Breast epithelium (tissue), 4 donors: ENCODE data around the gene RNF141. TPM values are rescaled to one million over a fixed set of nuclear protein-coding genes. Genes with fewer than 3 reads are reported as not detected.

Experiments
- DNase-seq, 2 donors: peaks; one replicate each; pipeline ENCODE4 v3.0.0-alpha.2; 2019; ENCODE audit warnings: low spot score in 2 of 2
- H3K27ac ChIP-seq, 2 donors: fragments of 200-600 bp; sonication (generic) in 1 of 2; one replicate each; pipeline ENCODE4 v1.5.1; 2016 to 2019; ENCODE audit warnings: mild to moderate bottlenecking in 1 of 2
- H3K27me3 ChIP-seq, 2 donors: fragments of 200-600 bp; sonication (generic) in 1 of 2; one replicate each; pipeline versions ENCODE4 v1.5.1 to v1.6.0; 2017 to 2019; ENCODE audit warnings: control low read depth in 1 of 2, mild to moderate bottlenecking in 1 of 2
- H3K36me3 ChIP-seq: fragments of 200-600 bp; one replicate; pipeline ENCODE4 v1.5.1; 2019
- H3K4me1 ChIP-seq, 2 donors: fragments of 200-600 bp; sonication (generic); one replicate each; pipeline ENCODE4 v1.5.1; 2016 to 2019; ENCODE audit warnings: control low read depth in 1 of 2
- H3K4me3 ChIP-seq, 3 donors: fragments of 200-600 bp; sonication (generic); 1 replicate in 2 of 3; 2 replicates in 1 of 3; pipeline ENCODE4 v1.5.1; 2016 to 2019; ENCODE audit warnings: mild to moderate bottlenecking in 3 of 3, moderate library complexity in 2 of 3
- H3K9me3 ChIP-seq, 2 donors: fragments of 200-600 bp; sonication (generic) in 1 of 2; one replicate each; pipeline ENCODE4 v1.5.1; 2016 to 2019; ENCODE audit warnings: control low read depth in 1 of 2
- POLR2A ChIP-seq: fragments of 450-650 bp; IDR thresholded peaks from one replicate; pipeline ENCODE4 v1.6.1; 2016; ENCODE audit warnings: antibody characterized with exemption, mild to moderate bottlenecking, moderate library complexity
- POLR2AphosphoS5 ChIP-seq, 3 donors: sonication (generic); formaldehyde crosslinking; IDR thresholded peaks; one replicate each; pipeline ENCODE4 v1.6.1; 2017; ENCODE audit warnings: antibody characterized with exemption in 3 of 3
- intact Hi-C: fragments of 100-400 bp; cut with DNase I; formaldehyde crosslinking; loops from one replicate; pipeline ENCODE4 v1.15.1; 2023; ENCODE audit warnings: low total_unique reads
- total RNA-seq, 3 donors: library from RNA; depleted of rRNA; stranded (reverse); fragments of >200 nt; gene quantifications; one replicate each; pipeline ENCODE4 v1.1.0, GENCODE V29; 2016
- TF ChIP-seq, protein P1 (sequence below), 3 donors: fragments of 450-650 bp; IDR thresholded peaks; one replicate each; pipeline ENCODE4 v1.5.1; 2016 to 2017; ENCODE audit warnings: antibody characterized with exemption in 3 of 3, mild to moderate bottlenecking in 3 of 3, moderate library complexity in 3 of 3

RNF141 gene
- total RNA-seq, 3 donors from 2014 or later = 31.1 to 54.1 (median 45.8) TPM

DNA sequence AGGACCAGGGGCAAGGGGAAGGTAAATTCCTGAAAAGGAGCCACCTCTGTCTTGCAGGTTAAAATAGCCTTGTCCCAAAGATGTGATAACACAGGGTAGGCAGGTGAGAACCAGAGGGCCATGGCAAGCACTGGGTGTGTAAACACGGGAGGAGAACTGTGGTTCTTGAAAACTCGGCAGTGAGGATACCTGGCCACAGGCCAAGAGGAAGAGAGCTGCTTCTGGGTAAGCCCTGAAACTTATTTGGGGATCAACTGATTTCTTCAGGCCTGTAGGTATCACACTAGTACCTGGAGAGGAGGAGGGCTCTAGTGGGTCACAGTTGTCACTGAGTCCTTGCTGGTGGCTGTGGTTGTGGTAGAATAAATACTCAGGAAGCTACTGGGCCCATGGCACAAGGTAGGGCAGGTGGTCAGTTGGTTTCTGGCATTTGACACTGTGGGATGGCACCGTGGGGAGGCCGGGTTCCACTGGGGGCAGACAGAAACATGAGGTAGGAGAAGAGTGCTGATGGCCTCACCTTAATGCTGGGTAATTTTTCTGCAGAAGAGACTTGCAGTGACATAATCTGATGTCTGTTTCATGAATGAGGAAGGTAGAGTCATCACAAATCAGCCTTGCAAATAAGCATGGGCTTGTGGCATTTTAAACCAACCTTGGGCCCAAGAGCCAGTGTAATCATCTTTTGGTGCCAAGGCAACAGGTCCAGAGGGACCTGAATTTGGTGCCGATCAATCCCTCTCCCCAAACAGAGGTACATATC lies 63.9 kb downstream of the RNF141 start:
- DNase-seq = peak in 1 of 2 donors; percentile 28
- no peaks in the 10 kb centered on the region for H3K27me3 ChIP-seq
- TF ChIP-seq, protein P1, sequence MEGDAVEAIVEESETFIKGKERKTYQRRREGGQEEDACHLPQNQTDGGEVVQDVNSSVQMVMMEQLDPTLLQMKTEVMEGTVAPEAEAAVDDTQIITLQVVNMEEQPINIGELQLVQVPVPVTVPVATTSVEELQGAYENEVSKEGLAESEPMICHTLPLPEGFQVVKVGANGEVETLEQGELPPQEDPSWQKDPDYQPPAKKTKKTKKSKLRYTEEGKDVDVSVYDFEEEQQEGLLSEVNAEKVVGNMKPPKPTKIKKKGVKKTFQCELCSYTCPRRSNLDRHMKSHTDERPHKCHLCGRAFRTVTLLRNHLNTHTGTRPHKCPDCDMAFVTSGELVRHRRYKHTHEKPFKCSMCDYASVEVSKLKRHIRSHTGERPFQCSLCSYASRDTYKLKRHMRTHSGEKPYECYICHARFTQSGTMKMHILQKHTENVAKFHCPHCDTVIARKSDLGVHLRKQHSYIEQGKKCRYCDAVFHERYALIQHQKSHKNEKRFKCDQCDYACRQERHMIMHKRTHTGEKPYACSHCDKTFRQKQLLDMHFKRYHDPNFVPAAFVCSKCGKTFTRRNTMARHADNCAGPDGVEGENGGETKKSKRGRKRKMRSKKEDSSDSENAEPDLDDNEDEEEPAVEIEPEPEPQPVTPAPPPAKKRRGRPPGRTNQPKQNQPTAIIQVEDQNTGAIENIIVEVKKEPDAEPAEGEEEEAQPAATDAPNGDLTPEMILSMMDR (IDR thresholded peaks at IDR 0.05) = no peak
- TF ChIP-seq POLR2A (no peak), POLR2AphosphoS5 (IDR thresholded peaks at IDR 0.05) (no peak)
- no peaks in the 10 kb centered on the region for H3K4me1 ChIP-seq
- no peaks in the 10 kb centered on the region for H3K9me3 ChIP-seq
- H3K36me3 ChIP-seq = no peaks in the 10 kb centered on the region
- H3K27ac ChIP-seq = no peak overlapping the region
- intact Hi-C loops = no loop called here
- no peak overlapping the region for H3K4me3 ChIP-seq

DNA sequence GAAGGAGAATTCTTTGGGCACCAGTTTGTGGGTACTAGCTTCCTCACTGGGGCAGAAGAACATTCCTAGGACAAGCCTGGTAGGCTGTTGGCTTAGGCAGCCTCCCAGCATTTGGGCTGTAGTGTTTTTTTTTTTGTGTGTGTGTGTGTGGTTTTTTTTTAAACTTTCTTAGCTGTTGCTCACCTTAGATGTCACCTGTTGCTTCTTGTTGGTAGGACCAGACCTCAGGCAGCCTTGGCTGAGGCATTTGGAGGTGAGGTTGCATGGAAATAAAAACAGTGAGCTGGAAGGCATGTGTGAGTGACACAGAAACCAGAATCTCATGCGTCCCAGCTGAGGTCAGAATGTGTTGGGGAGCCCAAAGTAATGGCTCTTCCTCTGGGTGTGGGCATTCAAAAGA lies 64.6 kb downstream of the RNF141 start:
- Histone ChIP-seq H3K27ac (no peak overlapping the region), H3K9me3 (no peaks in the 10 kb centered on the region), H3K36me3 (no peaks in the 10 kb centered on the region), H3K4me1 (no peaks in the 10 kb centered on the region), H3K27me3 (no peaks in the 10 kb centered on the region), H3K4me3 (no peak overlapping the region)
- intact Hi-C loops = no loop called here
- TF ChIP-seq, protein P1 (IDR thresholded peaks at IDR 0.05) = no peak
- TF ChIP-seq POLR2AphosphoS5 (IDR thresholded peaks at IDR 0.05) (no peak), POLR2A (no peak)
- DNase-seq = no peak

DNA sequence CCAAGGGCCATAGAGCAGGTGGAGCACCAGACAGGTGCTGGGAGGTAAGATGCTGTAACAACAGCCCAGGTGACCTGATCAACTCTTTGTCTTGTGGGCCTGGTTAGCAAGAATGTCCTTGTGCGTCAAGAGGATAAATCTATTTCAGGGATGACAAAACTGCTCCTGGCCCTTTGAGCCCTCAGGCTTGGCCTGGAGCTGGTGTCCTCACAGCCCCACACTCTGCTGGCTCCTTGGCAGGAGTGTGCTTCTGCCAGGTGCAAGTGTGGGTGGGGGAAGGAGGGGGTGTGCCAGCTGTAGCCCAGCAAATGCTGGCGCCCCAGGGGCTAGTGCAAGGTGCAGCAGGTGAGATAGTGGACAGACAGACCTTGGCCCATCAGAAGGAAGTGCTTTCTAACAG lies 66.4 kb downstream of the RNF141 start:
- H3K27me3 ChIP-seq = no peaks in the 10 kb centered on the region
- H3K4me1 ChIP-seq = no peaks in the 10 kb centered on the region
- TF ChIP-seq POLR2A (no peak), POLR2AphosphoS5 (IDR thresholded peaks at IDR 0.05) (no peak)
- TF ChIP-seq, protein P1 (IDR thresholded peaks at IDR 0.05) = no peak
- no peaks in the 10 kb centered on the region for H3K36me3 ChIP-seq
- intact Hi-C loops = no loop called here
- H3K4me3 ChIP-seq = no peak overlapping the region
- no peak overlapping the region for H3K27ac ChIP-seq
- peak in 1 of 2 donors; percentile 17 for DNase-seq
- no peaks in the 10 kb centered on the region for H3K9me3 ChIP-seq

DNA sequence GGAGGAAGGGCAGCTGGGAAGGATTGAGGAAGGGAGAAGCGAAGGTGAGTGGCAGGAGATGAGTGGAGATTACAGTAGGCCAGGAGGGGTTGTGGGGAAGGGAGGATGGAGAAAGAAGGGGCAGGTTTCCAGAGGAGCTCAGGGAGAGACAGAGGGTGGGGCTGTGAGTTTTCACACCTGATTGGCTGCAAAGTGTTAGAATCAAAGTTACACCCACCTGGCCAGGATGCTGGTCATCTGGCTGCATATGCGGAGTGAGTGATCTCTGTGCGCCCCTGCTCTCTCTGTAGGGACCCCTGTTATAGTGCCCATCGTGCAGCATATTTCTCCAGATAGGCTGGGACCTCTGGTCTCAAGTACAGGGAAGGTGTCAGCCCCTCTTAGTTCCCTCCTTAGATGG lies 67.6 kb downstream of the RNF141 start:
- H3K27ac ChIP-seq = no peak overlapping the region
- H3K4me3 ChIP-seq = no peak overlapping the region
- H3K27me3 ChIP-seq = no peaks in the 10 kb centered on the region
- no peaks in the 10 kb centered on the region for H3K9me3 ChIP-seq
- intact Hi-C loops = no loop called here
- peak in 1 of 2 donors; percentile 2 for DNase-seq
- no peaks in the 10 kb centered on the region for H3K36me3 ChIP-seq
- TF ChIP-seq, protein P1 (IDR thresholded peaks at IDR 0.05) = no peak
- TF ChIP-seq POLR2AphosphoS5 (IDR thresholded peaks at IDR 0.05) (no peak), POLR2A (no peak)
- H3K4me1 ChIP-seq = no peaks in the 10 kb centered on the region

DNA sequence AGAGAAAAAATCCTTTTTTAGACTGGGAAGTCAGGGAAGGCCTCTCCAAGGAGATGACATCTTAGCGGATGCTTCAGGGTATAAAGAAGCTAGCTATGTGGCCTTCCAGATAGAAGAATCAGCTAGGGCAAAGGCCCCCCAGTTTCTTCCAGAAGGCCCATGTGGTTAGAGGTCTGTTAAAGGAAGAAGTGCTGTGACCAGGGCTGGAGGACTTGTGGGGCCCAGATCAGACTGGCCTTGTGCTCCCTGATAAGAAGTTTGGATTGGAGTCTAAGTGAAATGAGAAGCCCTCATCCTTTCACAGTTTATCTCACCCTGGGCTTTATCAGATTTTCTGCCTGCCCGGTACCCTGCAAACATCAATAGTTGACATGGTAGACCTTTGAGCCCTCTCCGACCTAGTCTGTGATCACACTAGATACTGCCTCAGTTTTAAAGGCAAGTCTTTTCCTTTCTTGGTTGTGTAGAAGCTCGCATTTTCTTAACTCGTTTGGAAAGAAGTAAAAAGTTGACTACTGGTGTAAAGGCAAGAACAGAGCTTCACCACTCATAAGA lies 78.2 kb downstream of the RNF141 start:
- H3K9me3 ChIP-seq = no peaks in the 10 kb centered on the region
- no peak overlapping the region for H3K4me3 ChIP-seq
- H3K27me3 ChIP-seq = no peaks in the 10 kb centered on the region
- TF ChIP-seq POLR2AphosphoS5 (IDR thresholded peaks at IDR 0.05) = no peak
- no peak for TF ChIP-seq POLR2A
- TF ChIP-seq, protein P1 (IDR thresholded peaks at IDR 0.05) = no peak
- no peak for DNase-seq
- no peaks in the 10 kb centered on the region for H3K36me3 ChIP-seq
- no peak overlapping the region for H3K27ac ChIP-seq
- H3K4me1 ChIP-seq = no peaks in the 10 kb centered on the region
- intact Hi-C loops = no loop called here
